Fibroblast of mammary gland (primary cell): ENCODE measurements around the gene TXN.
A peak's percentile ranks its signal among the peaks of the same experiment; 100 is the strongest.
"Not testable (repeated sequence)": the region's sequence is repeated elsewhere in the genome, so short reads cannot be mapped to it uniquely, and the experiment has no call there.

ENCODE experiments used
- DNase-seq: peaks from one replicate; pipeline ENCODE4 v3.0.0-alpha.2; 2010; ENCODE audit warnings: low read depth
- H3K4me3 ChIP-seq: 2 replicates; pipeline ENCODE4 v1.5.1; 2011; ENCODE audit warnings: low read depth, mild to moderate bottlenecking, low read length, moderate library complexity; ENCODE audit not compliant: control insufficient read depth
- CTCF ChIP-seq: conservative IDR thresholded peaks from 2 replicates; pipeline ENCODE4 v1.5.1; 2011; ENCODE audit warnings: low read depth, low read length, inconsistent platforms; ENCODE audit not compliant: control insufficient read depth, insufficient read depth

Gene TXN

GRCh38 chr9:110252509-110253139 is 3.7 kb downstream of the TXN start:
- no peak overlapping the region for H3K4me3 ChIP-seq
- DNase-seq: peak; percentile 24
- TF ChIP-seq CTCF: no peak

GRCh38 chr9:110251770-110252169 is 4.5 kb downstream of the TXN start:
- DNase-seq, H3K4me3 ChIP-seq: not testable (repeated sequence)

- no peak for DNase-seq
- H3K4me3 ChIP-seq: no peak overlapping the region
- TF ChIP-seq CTCF: no peak
Observed at GRCh38 chr9:110251212-110251611, 5.1 kb downstream of the TXN start.

- H3K4me3 ChIP-seq: no peak overlapping the region
- DNase-seq: no peak
Observed at GRCh38 chr9:110249603-110250002, 6.7 kb downstream of the TXN start.

GRCh38 chr9:110248361-110248760 is 7.9 kb downstream of the TXN start:
- no peak for DNase-seq
- no peak overlapping the region for H3K4me3 ChIP-seq
- TF ChIP-seq CTCF: no peak

More at GRCh38 chr9:110249603-110250002, 6.7 kb downstream of the TXN start:
- TF ChIP-seq CTCF: no peak

GRCh38 chr9:110246214-110246613 is 10.1 kb downstream of the TXN start:
- no peak for TF ChIP-seq CTCF
- H3K4me3 ChIP-seq: no peak overlapping the region

GRCh38 chr9:110244616-110245015 is 11.7 kb downstream of the TXN start:
- no peak for TF ChIP-seq CTCF

More at GRCh38 chr9:110246214-110246613, 10.1 kb downstream of the TXN start:
- DNase-seq: no peak

More at GRCh38 chr9:110244616-110245015, 11.7 kb downstream of the TXN start:
- H3K4me3 ChIP-seq: no peak overlapping the region
- DNase-seq: no peak
